Keratinocyte (primary cell): ENCODE results near the gene IGF1. TPM values are rescaled to one million over a fixed set of nuclear protein-coding genes. Genes with fewer than 3 reads are reported as not detected.

Experiments used
- DNase-seq: peaks from one replicate; pipeline ENCODE4 v3.0.0-alpha.2; 2011; ENCODE audit warnings: low read depth, missing footprints, low spot score
- FAIRE-seq: peaks from 2 replicates; lab custom pipeline; 2011; peaks lifted over from hg19 to GRCh38; lab: Jason Lieb, UNC
- H2AFZ ChIP-seq: 2 replicates; pipeline ENCODE4 v1.6.0; 2012; ENCODE audit warnings: low read length, control low read depth, inconsistent platforms; ENCODE audit not compliant: control insufficient read depth
- H3K27ac ChIP-seq: 2 replicates; pipeline ENCODE4 v1.5.1; 2011; ENCODE audit warnings: low read length; ENCODE audit not compliant: control insufficient read depth, insufficient read depth
- H3K27me3 ChIP-seq: 3 replicates; pipeline ENCODE4 v1.6.0; 2011; ENCODE audit warnings: low read length; ENCODE audit not compliant: control insufficient read depth, insufficient read depth; ENCODE audit errors: extremely low read depth
- H3K36me3 ChIP-seq, 2 experiments: 2 replicates in 1 of 2; 3 replicates in 1 of 2; pipeline ENCODE4 v1.5.1; 2011; ENCODE audit warnings: low read length in 2 of 2, mild to moderate bottlenecking in 1 of 2; ENCODE audit not compliant: control insufficient read depth in 2 of 2, insufficient read depth in 2 of 2; ENCODE audit errors: extremely low read depth in 1 of 2
- H3K4me1 ChIP-seq: 3 replicates; pipeline ENCODE4 v1.5.1; 2011; ENCODE audit warnings: low read length; ENCODE audit not compliant: control insufficient read depth, insufficient read depth; ENCODE audit errors: extremely low read depth
- H3K4me2 ChIP-seq: 3 replicates; pipeline ENCODE4 v1.6.0; 2011; ENCODE audit warnings: low read depth, low read length; ENCODE audit not compliant: control insufficient read depth, insufficient read depth; ENCODE audit errors: extremely low read depth
- H3K4me3 ChIP-seq, 3 experiments: fragments of 200-600 bp in 1 of 3; sonication (generic) in 1 of 3; 2 replicates in 2 of 3; 3 replicates in 1 of 3; pipeline ENCODE4 v1.5.1; 2011 to 2016; ENCODE audit warnings: low read length in 3 of 3, mild to moderate bottlenecking in 3 of 3, control low read depth in 2 of 3, inconsistent platforms in 1 of 3, low read depth in 1 of 3, mixed read lengths in 1 of 3, mixed run types in 1 of 3, moderate library complexity in 1 of 3; ENCODE audit not compliant: control insufficient read depth in 2 of 3, insufficient read depth in 2 of 3; ENCODE audit errors: extremely low read depth in 1 of 3
- H3K79me2 ChIP-seq: 2 replicates; pipeline ENCODE4 v1.6.0; 2012; ENCODE audit warnings: low read length; ENCODE audit not compliant: control insufficient read depth, insufficient read depth
- H3K9ac ChIP-seq: 3 replicates; pipeline ENCODE4 v1.6.0; 2011; ENCODE audit warnings: low read length; ENCODE audit not compliant: control insufficient read depth, insufficient read depth; ENCODE audit errors: extremely low read depth
- H3K9me1 ChIP-seq: 3 replicates; pipeline ENCODE4 v1.6.0; 2011; ENCODE audit warnings: low read length; ENCODE audit not compliant: control insufficient read depth, insufficient read depth; ENCODE audit errors: extremely low read depth
- H3K9me3 ChIP-seq: 2 replicates; pipeline ENCODE4 v1.5.1; 2012; ENCODE audit warnings: low read depth, low read length; ENCODE audit not compliant: control insufficient read depth
- H4K20me1 ChIP-seq: 3 replicates; pipeline ENCODE4 v1.6.0; 2011; ENCODE audit warnings: low read length; ENCODE audit not compliant: control insufficient read depth, insufficient read depth; ENCODE audit errors: extremely low read depth
- CTCF ChIP-seq, 3 experiments: IDR thresholded peaks in 1 of 3; conservative IDR thresholded peaks in 1 of 3; optimal IDR thresholded peaks in 1 of 3; 2 replicates in 2 of 3; 3 replicates in 1 of 3; pipeline versions ENCODE3 to v1.5.1; 2011; ENCODE audit warnings: low read length in 3 of 3, mild to moderate bottlenecking in 3 of 3, moderate library complexity in 2 of 3, control low read depth in 1 of 3, inconsistent platforms in 1 of 3; ENCODE audit not compliant: insufficient read depth in 2 of 3; ENCODE audit errors: extremely low read depth in 1 of 3
- EZH2 ChIP-seq: IDR thresholded peaks from one replicate; pipeline ENCODE4 v1.6.1; 2012; ENCODE audit warnings: inconsistent platforms, mild to moderate bottlenecking, low read length, moderate library complexity
- dilution Hi-C: fragments of 300-500 bp; cut with MboI; formaldehyde crosslinking; loops from one replicate; pipeline ENCODE4 v1.7.0; 2020; ENCODE audit warnings: low sequenced_read_pairs; ENCODE audit not compliant: extremely low pct_ligation_motif_present
- polyA plus RNA-seq, 5 experiments: library from polyadenylated mRNA; depleted of rRNA in 3 of 5; stranded (reverse) in 3 of 5; stranded (forward) in 1 of 5; unstranded in 1 of 5; fragments of >200 nt; gene quantifications; 1 replicate in 1 of 5; 2 replicates in 3 of 5; 3 replicates in 1 of 5; pipeline versions ENCODE4 v1.2.1 to v1.2.3, GENCODE V29; 2011 to 2012; ENCODE audit warnings: missing spikeins in 2 of 5, low read depth in 1 of 5, low replicate concordance in 1 of 5

Gene IGF1
- polyA plus RNA-seq, 1 donor (not counting 4 experiments of a cell fraction or from before 2014, with no cell fraction given), result not detected

GRCh38 chr12:102465762-102466560, 14.4 kb downstream of the IGF1 start:
- Histone ChIP-seq H3K4me3 (no peak overlapping the region), H3K4me1 (no peaks in the 10 kb centered on the region), H4K20me1 (no peaks in the 10 kb centered on the region), H2AFZ (no peak overlapping the region), H3K9me3 (no peaks in the 10 kb centered on the region), H3K27me3 (no peaks in the 10 kb centered on the region), H3K4me2 (no peak overlapping the region), H3K9me1 (no peaks in the 10 kb centered on the region), H3K36me3 (no peaks in the 10 kb centered on the region), H3K27ac (no peak overlapping the region), H3K9ac (no peak overlapping the region), H3K79me2 (no peaks in the 10 kb centered on the region)
- no peak for FAIRE-seq
- dilution Hi-C loops, result no loop called here
- DNase-seq, result no peak
- TF ChIP-seq EZH2 (no peak), CTCF (optimal IDR thresholded peaks at IDR 0.05 in 1 of 3, IDR thresholded peaks at IDR 0.05 in 1 of 3, conservative IDR thresholded peaks at IDR 0.05 in 1 of 3; ENCODE audit: extremely low read depth in 1 of 3, insufficient read depth in 2 of 3, low read length in 3 of 3) (no peak)

- dilution Hi-C loops, result no loop called here
- H2AFZ ChIP-seq, result no peak overlapping the region
- DNase-seq (no peak), FAIRE-seq (no peak)
- no peaks in the 10 kb centered on the region for H3K79me2 ChIP-seq
- H3K27me3 ChIP-seq, result no peaks in the 10 kb centered on the region
- no peaks in the 10 kb centered on the region for H3K4me1 ChIP-seq
- TF ChIP-seq CTCF (optimal IDR thresholded peaks at IDR 0.05 in 1 of 3, IDR thresholded peaks at IDR 0.05 in 1 of 3, conservative IDR thresholded peaks at IDR 0.05 in 1 of 3; ENCODE audit: extremely low read depth in 1 of 3, insufficient read depth in 2 of 3, low read length in 3 of 3) (no peak), EZH2 (no peak)
- no peaks in the 10 kb centered on the region for H4K20me1 ChIP-seq
- no peak overlapping the region for H3K4me2 ChIP-seq
- H3K27ac ChIP-seq, result no peak overlapping the region
- H3K9ac ChIP-seq, result no peak overlapping the region
- H3K9me1 ChIP-seq, result no peaks in the 10 kb centered on the region
- H3K4me3 ChIP-seq, result no peak overlapping the region
- no peaks in the 10 kb centered on the region for H3K36me3 ChIP-seq
- no peaks in the 10 kb centered on the region for H3K9me3 ChIP-seq
These were observed 16.6 kb downstream of the IGF1 start for GRCh38 chr12:102463659-102464249.
